ENCODE measurements around the gene EFNA3.

EFNA3 gene

DNA sequence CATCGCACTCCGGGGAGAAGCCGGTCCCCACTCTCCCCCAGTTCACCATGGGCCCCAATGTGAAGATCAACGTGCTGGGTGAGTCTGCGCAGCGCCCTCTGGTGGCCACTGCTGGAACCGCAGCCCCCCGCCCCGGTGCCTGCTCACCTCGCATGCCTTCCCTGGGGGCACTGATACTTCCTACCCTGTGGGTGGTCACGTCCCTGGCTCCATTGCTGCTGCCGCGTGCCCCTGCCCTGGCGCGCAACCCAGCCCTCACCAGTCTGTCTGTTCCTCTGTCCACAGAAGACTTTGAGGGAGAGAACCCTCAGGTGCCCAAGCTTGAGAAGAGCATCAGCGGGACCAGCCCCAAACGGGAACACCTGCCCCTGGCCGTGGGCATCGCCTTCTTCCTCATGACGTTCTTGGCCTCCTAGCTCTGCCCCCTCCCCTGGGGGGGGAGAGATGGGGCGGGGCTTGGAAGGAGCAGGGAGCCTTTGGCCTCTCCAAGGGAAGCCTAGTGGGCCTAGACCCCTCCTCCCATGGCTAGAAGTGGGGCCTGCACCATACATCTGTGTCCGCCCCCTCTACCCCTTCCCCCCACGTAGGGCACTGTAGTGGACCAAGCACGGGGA is 7.6 kb downstream of the EFNA3 start:
- no peak overlapping the region for H3K9ac ChIP-seq (ENCODE audit: low read depth, low read length)
- H3K9me3 ChIP-seq (ENCODE audit: insufficient read depth, low read depth, low read length): no peaks in the 10 kb centered on the region
- no peak overlapping the region for H3K27ac ChIP-seq (ENCODE audit: low read depth, low read length)
- H3K4me3 ChIP-seq (ENCODE audit: low read length): peak overlapping the region; percentile 70; the same call in 1 of the 2 replicates
- H3K27me3 ChIP-seq (ENCODE audit: insufficient read depth, low read length): peaks cover 33% of the 10 kb centered on the region
- WGBS: 10% methylated on average over 21 of the region's 24 CpGs
- peaks cover 2% of the 10 kb centered on the region for H3K4me1 ChIP-seq (ENCODE audit: insufficient read depth, low read length)
- no peaks in the 10 kb centered on the region for H3K36me3 ChIP-seq (ENCODE audit: insufficient read depth, low read length)

DNA sequence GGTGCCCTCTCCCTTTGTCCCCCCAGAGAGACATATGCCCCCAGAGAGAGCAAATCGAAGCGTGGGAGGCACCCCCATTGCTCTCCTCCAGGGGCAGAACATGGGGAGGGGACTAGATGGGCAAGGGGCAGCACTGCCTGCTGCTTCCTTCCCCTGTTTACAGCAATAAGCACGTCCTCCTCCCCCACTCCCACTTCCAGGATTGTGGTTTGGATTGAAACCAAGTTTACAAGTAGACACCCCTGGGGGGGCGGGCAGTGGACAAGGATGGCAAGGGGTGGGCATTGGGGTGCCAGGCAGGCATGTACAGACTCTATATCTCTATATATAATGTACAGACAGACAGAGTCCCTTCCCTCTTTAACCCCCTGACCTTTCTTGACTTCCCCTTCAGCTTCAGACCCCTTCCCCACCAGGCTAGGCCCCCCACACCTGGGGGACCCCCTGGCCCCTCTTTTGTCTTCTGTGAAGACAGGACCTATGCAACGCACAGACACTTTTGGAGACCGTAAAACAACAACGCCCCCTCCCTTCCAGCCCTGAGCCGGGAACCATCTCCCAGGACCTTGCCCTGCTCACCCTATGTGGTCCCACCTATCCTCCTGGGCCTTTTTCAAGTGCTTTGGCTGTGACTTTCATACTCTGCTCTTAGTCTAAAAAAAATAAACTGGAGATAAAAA is 8.4 kb downstream of the EFNA3 start:
- H3K9ac ChIP-seq (ENCODE audit: low read depth, low read length): no peak overlapping the region
- H3K4me1 ChIP-seq (ENCODE audit: insufficient read depth, low read length): peaks cover 2% of the 10 kb centered on the region
- no peak overlapping the region for H3K27ac ChIP-seq (ENCODE audit: low read depth, low read length)
- no peaks in the 10 kb centered on the region for H3K36me3 ChIP-seq (ENCODE audit: insufficient read depth, low read length)
- peaks cover 29% of the 10 kb centered on the region for H3K27me3 ChIP-seq (ENCODE audit: insufficient read depth, low read length)
- H3K9me3 ChIP-seq (ENCODE audit: insufficient read depth, low read depth, low read length): no peaks in the 10 kb centered on the region
- WGBS: 68% methylated on average over 4 of the region's 8 CpGs
- no peak overlapping the region for H3K4me3 ChIP-seq (ENCODE audit: low read length)

DNA sequence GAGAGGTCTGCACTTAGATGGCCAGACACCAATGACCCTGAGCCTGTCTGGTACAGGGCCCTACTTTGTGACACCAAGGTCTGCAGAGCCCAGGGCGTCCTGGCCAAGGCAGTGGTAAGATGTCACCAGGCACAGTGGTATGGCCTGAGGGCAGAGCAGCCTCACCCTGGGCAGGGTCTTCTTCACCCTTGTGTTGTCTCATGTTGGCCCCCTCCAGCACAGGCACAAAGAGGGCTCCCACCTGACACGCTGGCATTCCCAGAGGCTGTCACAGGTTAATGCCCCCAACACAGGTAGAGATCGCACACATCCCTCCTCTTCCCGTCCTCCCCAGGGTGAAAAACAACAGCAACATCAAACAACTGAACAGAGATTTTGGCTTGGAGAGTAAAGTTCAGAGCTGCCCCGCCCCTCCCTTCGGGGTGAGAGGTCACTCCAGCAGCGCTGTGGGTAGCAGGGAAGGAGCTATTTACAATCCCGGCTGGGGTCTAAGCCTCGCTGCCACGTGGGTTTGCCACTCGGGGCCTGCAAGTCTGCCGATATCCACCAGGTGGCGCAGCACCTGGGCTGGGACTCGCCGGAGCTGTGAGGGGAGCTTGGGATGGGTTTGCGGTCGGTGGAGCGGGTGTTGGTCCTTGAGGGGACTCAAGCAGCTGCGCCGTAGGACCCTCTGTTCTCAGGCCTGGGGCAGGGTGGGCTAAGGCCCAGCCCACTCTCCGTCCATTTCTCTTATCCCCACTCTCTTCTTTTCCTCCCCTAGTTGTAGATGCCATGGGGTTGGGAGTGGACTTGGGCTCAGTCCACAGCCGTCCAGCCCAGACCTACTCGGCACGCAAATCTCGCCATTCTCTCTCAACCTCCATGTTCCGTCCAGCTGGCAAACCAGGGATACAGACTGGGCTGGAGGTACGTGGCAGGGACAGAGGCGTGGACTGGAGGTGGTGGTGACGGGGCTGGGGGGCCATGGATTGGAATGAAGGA is 12.7 kb downstream of the EFNA3 start:
- no peaks in the 10 kb centered on the region for H3K36me3 ChIP-seq (ENCODE audit: insufficient read depth, low read length)
- H3K9ac ChIP-seq (ENCODE audit: low read depth, low read length): no peak overlapping the region
- H3K9me3 ChIP-seq (ENCODE audit: insufficient read depth, low read depth, low read length): no peaks in the 10 kb centered on the region
- WGBS: 37% methylated on average over 26 of the region's 29 CpGs
- H3K27ac ChIP-seq (ENCODE audit: low read depth, low read length): no peak overlapping the region
- H3K27me3 ChIP-seq (ENCODE audit: insufficient read depth, low read length): peaks cover 3% of the 10 kb centered on the region
- 0 out of 2 replicates have a peak overlapping the region, but pooled peaks have one; percentile 2 for H3K4me3 ChIP-seq (ENCODE audit: low read length)
- no peaks in the 10 kb centered on the region; the same call in none of the 2 replicates for H3K4me1 ChIP-seq (ENCODE audit: insufficient read depth, low read length)

DNA sequence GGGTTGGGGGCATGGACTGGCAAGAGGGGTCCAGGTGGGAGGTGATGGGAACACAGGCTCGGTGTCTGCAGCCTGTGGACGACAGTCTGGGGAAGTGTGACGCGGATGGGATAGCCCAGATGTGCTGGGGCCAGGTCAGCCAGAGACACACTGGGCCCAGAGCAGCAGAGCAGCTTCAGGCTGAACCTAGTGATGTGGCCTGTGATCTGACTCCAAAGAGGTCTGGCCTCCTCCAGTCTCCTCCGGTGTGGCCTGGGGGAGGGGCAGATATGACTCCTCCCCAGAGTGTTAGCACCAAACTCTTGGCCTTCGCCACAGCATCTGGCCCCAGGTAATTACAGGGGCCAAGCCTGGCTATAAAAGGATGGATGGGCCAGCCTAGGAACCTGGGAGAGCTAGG is 13.5 kb downstream of the EFNA3 start:
- H3K4me3 ChIP-seq (ENCODE audit: low read length): no peak overlapping the region
- peaks cover 3% of the 10 kb centered on the region for H3K27me3 ChIP-seq (ENCODE audit: insufficient read depth, low read length)
- H3K4me1 ChIP-seq (ENCODE audit: insufficient read depth, low read length): no peaks in the 10 kb centered on the region; the same call in 1 of the 2 replicates
- 84% methylated on average over 6 of the region's 6 CpGs for WGBS
- H3K36me3 ChIP-seq (ENCODE audit: insufficient read depth, low read length): no peaks in the 10 kb centered on the region
- H3K9ac ChIP-seq (ENCODE audit: low read depth, low read length): no peak overlapping the region
- no peak overlapping the region for H3K27ac ChIP-seq (ENCODE audit: low read depth, low read length)
- no peaks in the 10 kb centered on the region for H3K9me3 ChIP-seq (ENCODE audit: insufficient read depth, low read depth, low read length)

DNA sequence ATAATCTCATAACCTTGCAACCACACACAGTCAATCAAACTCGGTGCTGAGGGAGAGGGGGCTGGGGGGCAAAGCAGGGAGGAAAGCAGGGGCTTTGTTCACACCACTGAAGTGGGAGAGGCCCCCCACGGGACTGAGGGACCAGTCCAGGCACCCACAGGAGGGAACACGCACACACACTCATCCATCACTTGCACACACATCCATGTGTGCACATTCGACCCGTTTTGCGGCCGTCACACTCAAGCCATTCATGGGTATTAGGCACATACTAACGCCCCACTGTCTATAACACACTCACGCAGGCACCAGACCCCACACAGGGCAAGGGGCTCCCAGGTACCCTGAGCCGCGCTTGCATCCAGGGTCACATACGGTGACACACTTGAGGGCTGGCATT is 14.0 kb downstream of the EFNA3 start:
- H3K27me3 ChIP-seq (ENCODE audit: insufficient read depth, low read length): peaks cover 3% of the 10 kb centered on the region
- 91% methylated on average over 12 of the region's 12 CpGs for WGBS
- H3K9me3 ChIP-seq (ENCODE audit: insufficient read depth, low read depth, low read length): no peaks in the 10 kb centered on the region
- no peaks in the 10 kb centered on the region for H3K36me3 ChIP-seq (ENCODE audit: insufficient read depth, low read length)
- no peak overlapping the region for H3K9ac ChIP-seq (ENCODE audit: low read depth, low read length)
- H3K4me1 ChIP-seq (ENCODE audit: insufficient read depth, low read length): no peaks in the 10 kb centered on the region; the same call in 1 of the 2 replicates
- no peak overlapping the region for H3K27ac ChIP-seq (ENCODE audit: low read depth, low read length)
- H3K4me3 ChIP-seq (ENCODE audit: low read length): no peak overlapping the region

DNA sequence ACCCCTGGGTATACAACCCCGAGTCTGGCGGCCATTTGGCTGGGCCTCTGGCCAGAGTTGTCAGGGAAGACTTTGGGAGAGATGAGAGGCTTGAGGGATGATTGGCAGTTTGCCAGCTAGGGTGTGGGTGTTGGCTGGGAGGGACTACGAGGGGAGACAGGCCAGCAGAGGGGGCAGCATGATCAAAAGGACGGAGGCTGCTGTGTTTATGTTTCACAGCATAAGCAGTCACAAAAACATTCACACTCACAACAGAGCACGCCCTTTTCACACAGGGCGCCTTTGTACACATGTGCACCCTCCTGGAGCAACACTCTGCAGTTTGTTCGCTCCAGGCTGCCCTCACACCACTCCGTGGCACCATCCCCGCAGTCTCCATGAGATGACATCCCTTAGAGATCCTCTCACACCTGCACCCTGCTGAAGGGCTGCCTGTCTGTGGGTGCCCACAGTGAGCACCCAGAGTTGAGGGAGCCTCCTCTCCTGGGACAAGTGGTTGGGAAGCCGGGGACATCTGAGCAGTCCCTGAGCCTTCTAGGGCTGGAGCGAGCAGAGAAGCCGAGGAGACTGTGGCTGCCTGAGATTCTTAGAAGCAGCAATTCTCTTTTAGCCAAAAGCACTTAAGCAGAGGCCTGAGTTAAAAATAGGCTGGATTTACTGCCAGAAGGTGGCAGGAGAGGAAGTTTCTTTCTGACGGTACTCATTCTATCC is 15.4 kb downstream of the EFNA3 start:
- no peak overlapping the region for H3K9ac ChIP-seq (ENCODE audit: low read depth, low read length)
- peaks cover 3% of the 10 kb centered on the region for H3K27me3 ChIP-seq (ENCODE audit: insufficient read depth, low read length)
- no peak overlapping the region for H3K27ac ChIP-seq (ENCODE audit: low read depth, low read length)
- no peaks in the 10 kb centered on the region; the same call in 1 of the 2 replicates for H3K4me1 ChIP-seq (ENCODE audit: insufficient read depth, low read length)
- WGBS: 60% methylated on average over 13 of the region's 13 CpGs
- H3K36me3 ChIP-seq (ENCODE audit: insufficient read depth, low read length): no peaks in the 10 kb centered on the region
- no peaks in the 10 kb centered on the region for H3K9me3 ChIP-seq (ENCODE audit: insufficient read depth, low read depth, low read length)
- no peak overlapping the region for H3K4me3 ChIP-seq (ENCODE audit: low read length)

DNA sequence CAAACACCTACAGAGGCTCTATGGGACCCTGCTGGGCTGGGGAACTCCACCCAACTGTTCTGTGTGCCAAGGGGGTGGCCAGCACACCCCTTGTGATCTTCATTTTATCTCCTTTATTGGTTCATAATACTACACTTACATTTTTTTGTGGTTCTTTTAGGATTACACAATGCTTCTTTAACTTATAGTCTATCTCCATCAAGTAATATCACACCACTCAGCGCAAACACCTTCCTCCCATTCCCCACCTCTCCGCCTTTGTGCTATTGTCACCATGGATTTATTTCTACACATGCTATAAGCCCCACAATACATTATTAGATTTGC is 15.9 kb downstream of the EFNA3 start:
- no peak overlapping the region for H3K27ac ChIP-seq (ENCODE audit: low read depth, low read length)
- WGBS: 85% methylated on average over 2 of the region's 2 CpGs

DNA sequence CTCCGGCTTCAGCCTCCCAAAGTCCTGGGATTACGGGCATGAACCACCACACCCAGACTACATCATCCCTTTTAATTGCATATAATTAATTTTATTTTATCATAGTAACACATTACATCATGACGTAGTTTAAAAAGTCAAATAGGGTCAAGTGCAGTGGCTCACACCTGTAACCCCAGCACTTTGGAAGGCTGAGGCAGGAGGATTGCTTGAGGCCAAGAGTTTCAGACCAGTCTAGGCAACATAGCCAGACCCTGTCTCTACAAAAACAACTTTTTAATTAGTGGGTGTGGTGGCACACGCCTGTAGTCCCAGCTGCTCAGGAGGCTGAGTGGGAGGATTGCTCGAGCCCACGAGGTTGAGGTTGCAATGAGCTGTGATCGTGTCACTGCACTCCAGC is 20.7 kb downstream of the EFNA3 start:
- no peak overlapping the region for H3K27ac ChIP-seq (ENCODE audit: low read depth, low read length)
- H3K9me3 ChIP-seq (ENCODE audit: insufficient read depth, low read depth, low read length): no peaks in the 10 kb centered on the region
- H3K4me3 ChIP-seq (ENCODE audit: low read length): no peak overlapping the region
- no peak overlapping the region for H3K9ac ChIP-seq (ENCODE audit: low read depth, low read length)
- H3K4me1 ChIP-seq (ENCODE audit: insufficient read depth, low read length): no peaks in the 10 kb centered on the region
- H3K27me3 ChIP-seq (ENCODE audit: insufficient read depth, low read length): no peaks in the 10 kb centered on the region; the same call in 1 of the 2 replicates
- no peaks in the 10 kb centered on the region for H3K36me3 ChIP-seq (ENCODE audit: insufficient read depth, low read length)
- 92% methylated on average over 7 of the region's 7 CpGs for WGBS

More for the DNA sequence above, 15.9 kb downstream of the EFNA3 start:
- Histone ChIP-seq H3K4me3 (ENCODE audit: low read length) (no peak overlapping the region), H3K27me3 (ENCODE audit: insufficient read depth, low read length) (peaks cover 3% of the 10 kb centered on the region), H3K9me3 (ENCODE audit: insufficient read depth, low read depth, low read length) (no peaks in the 10 kb centered on the region), H3K36me3 (ENCODE audit: insufficient read depth, low read length) (no peaks in the 10 kb centered on the region), H3K4me1 (ENCODE audit: insufficient read depth, low read length) (no peaks in the 10 kb centered on the region; the same call in 1 of the 2 replicates), H3K9ac (ENCODE audit: low read depth, low read length) (no peak overlapping the region)

DNA sequence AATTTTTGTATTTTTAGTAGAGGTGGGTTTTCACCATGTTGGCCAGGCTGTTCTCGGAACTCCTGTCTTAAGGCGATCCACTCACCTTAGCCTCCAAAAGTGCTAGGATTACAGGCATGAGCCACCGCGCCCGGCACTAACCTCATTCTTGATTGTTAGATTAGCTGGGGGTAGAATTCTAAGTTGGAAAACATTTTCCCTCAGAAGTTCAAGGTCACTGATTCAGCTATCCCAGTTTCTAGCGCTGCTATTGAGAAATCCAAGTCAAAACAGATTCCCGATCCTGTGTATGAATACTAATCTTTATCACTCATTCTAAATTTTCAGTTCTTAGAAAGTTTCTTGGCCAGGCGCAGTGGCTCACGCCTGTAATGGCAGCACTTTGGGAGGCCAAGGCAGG is 24.7 kb downstream of the EFNA3 start:
- H3K27ac ChIP-seq (ENCODE audit: low read depth, low read length): no peak overlapping the region
- H3K27me3 ChIP-seq (ENCODE audit: insufficient read depth, low read length): 0 out of 2 replicates have a peak, but pooled peaks cover 2% of the 10 kb centered on the region
- no peaks in the 10 kb centered on the region for H3K9me3 ChIP-seq (ENCODE audit: insufficient read depth, low read depth, low read length)
- H3K36me3 ChIP-seq (ENCODE audit: insufficient read depth, low read length): no peaks in the 10 kb centered on the region
- no peak overlapping the region for H3K4me3 ChIP-seq (ENCODE audit: low read length)
- no peak overlapping the region for H3K9ac ChIP-seq (ENCODE audit: low read depth, low read length)
- H3K4me1 ChIP-seq (ENCODE audit: insufficient read depth, low read length): no peaks in the 10 kb centered on the region
- WGBS: 96% methylated on average over 9 of the region's 9 CpGs

DNA sequence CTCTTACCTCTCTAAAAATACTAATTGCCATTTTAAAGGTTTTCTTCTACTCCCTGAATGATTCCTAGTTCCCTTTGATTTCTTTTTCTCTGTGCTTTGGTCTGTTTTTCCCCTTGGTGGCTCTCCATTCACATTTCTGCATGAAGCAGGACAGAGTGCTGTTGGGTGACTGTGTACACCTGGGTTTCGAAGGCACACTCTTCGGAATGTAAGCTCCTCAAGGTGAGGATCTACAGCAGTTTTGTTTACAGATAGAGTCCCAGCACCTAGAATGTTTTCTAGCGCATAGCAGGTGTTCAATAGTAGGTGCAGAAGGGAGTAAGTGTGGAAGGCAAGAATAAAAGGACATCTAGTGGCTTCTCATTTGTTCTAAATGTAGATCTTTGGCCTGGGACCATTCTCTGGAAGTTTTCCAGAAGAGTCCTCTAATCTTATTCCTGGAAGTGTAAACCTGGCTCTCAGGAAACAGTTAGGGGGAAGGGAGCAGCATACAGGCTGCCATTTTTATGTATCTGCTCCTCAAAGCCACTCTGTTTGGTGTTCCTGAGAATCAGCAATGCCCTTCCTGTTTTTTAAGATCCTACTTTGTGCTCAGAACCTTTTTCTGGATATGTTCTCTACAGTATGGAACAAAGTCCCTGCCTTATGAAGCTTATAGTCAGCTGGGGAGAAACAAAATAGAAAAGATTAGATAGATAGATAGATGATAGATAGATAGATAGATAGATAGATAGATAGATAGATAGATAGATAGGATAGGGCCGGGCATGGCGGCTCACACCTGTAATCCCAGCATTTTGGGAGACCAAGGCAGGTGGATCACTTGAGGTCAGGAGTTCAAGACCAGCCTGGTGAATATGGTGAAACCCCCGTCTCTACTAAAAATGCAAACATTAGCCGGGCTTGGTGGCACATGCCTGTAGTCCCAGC is 26.2 kb downstream of the EFNA3 start:
- 0 out of 2 replicates have a peak, but pooled peaks cover 2% of the 10 kb centered on the region for H3K27me3 ChIP-seq (ENCODE audit: insufficient read depth, low read length)
- 90% methylated on average over 7 of the region's 7 CpGs for WGBS
- no peak overlapping the region for H3K27ac ChIP-seq (ENCODE audit: low read depth, low read length)
- H3K9me3 ChIP-seq (ENCODE audit: insufficient read depth, low read depth, low read length): no peaks in the 10 kb centered on the region
- H3K4me3 ChIP-seq (ENCODE audit: low read length): no peak overlapping the region
- no peak overlapping the region for H3K9ac ChIP-seq (ENCODE audit: low read depth, low read length)
- H3K36me3 ChIP-seq (ENCODE audit: insufficient read depth, low read length): no peaks in the 10 kb centered on the region
- H3K4me1 ChIP-seq (ENCODE audit: insufficient read depth, low read length): no peaks in the 10 kb centered on the region

Data from HUES64 (cell line).